Kidney (tissue), 14 donors: ENCODE measurements around the gene ETS1. TPM values are rescaled to one million over a fixed set of nuclear protein-coding genes. Genes with fewer than 3 reads are reported as not detected.

Experiments
- DNase-seq, 5 donors: peaks; one replicate each; pipeline ENCODE4 v3.0.0-alpha.2; 2013 to 2020
- FAIRE-seq: peaks from 2 replicates; lab custom pipeline; 2012; peaks lifted over from hg19 to GRCh38; lab: Jason Lieb, UNC
- H3K27ac ChIP-seq, 2 donors: one replicate each; pipeline ENCODE4 v1.7.0; 2013; ENCODE audit warnings: low read depth in 2 of 2, low read length in 2 of 2, inconsistent platforms in 1 of 2
- H3K27me3 ChIP-seq: one replicate; pipeline ENCODE4 v1.7.1; 2013; ENCODE audit warnings: low read length, inconsistent platforms; ENCODE audit not compliant: control insufficient read depth, insufficient read depth
- H3K36me3 ChIP-seq, 3 donors: one replicate each; pipeline versions ENCODE4 v1.7.0 to v1.7.1; 2013; ENCODE audit warnings: low read length in 3 of 3, control low read depth in 1 of 3, inconsistent platforms in 1 of 3; ENCODE audit not compliant: insufficient read depth in 3 of 3, control insufficient read depth in 2 of 3
- H3K4me1 ChIP-seq, 3 donors: one replicate each; pipeline versions ENCODE4 v1.7.0 to v1.7.1; 2013; ENCODE audit warnings: low read length in 3 of 3, inconsistent platforms in 1 of 3, low read depth in 1 of 3; ENCODE audit not compliant: control insufficient read depth in 2 of 3, insufficient read depth in 2 of 3
- H3K4me3 ChIP-seq, 3 donors: one replicate each; pipeline versions ENCODE4 v1.7.0 to v1.8.1; 2013; ENCODE audit warnings: low read length in 3 of 3, control low read depth in 1 of 3, inconsistent platforms in 1 of 3
- H3K9ac ChIP-seq, 3 donors: one replicate each; pipeline versions ENCODE4 v1.7.0 to v1.7.1; 2013; ENCODE audit warnings: low read length in 3 of 3, control low read depth in 1 of 3, inconsistent platforms in 1 of 3
- H3K9me3 ChIP-seq, 3 donors: one replicate each; pipeline versions ENCODE4 v1.7.0 to v1.7.1; 2013; ENCODE audit warnings: low read length in 3 of 3, control low read depth in 1 of 3, inconsistent platforms in 1 of 3; ENCODE audit not compliant: control insufficient read depth in 2 of 3, insufficient read depth in 1 of 3
- intact Hi-C: fragments of 100-400 bp; cut with DNase I; formaldehyde crosslinking; loops from one replicate; pipeline ENCODE4 v1.11.1; 2022
- polyA plus RNA-seq: library from polyadenylated mRNA; stranded (reverse); fragments of 350-450 nt; fragmentation: Illumina TruSeq; extraction: RNeasy Lipid Tissue Mini Kit (QIAGEN cat#74804); gene quantifications from one replicate; pipeline ENCODE4 v1.2.3, GENCODE V29; 2014; ENCODE audit warnings: low read depth, low replicate concordance; ENCODE audit not compliant: insufficient read depth
- total RNA-seq: library from RNA; stranded (reverse); fragmentation: NEBNext Ultra II Directional; extraction: Animal tissue kit (Norgen Biotek cat#: 25700); gene quantifications from one replicate; pipeline ENCODE4 v1.2.1, GENCODE V29; 2021
- TF ChIP-seq, protein P1 (sequence below): IDR thresholded peaks from 3 replicates; pipeline ENCODE4 v1.5.1; 2012; ENCODE audit warnings: mild to moderate bottlenecking, moderate library complexity, borderline replicate concordance; ENCODE audit not compliant: insufficient read depth; ENCODE audit errors: extremely low read depth
- donor health status: control.
- donor health status: control.
- donor health status: control.
- donor health status: control.
- donor health status: control.
- donor health status: DM: yes; HTN: yes; CAD: no.
- donor health status: Normal renal cell carcinoma (clear cell type).

Gene ETS1
- total and polyA plus RNA-seq, 2 donors from 2014 or later = 23.5 to 124 TPM

DNA sequence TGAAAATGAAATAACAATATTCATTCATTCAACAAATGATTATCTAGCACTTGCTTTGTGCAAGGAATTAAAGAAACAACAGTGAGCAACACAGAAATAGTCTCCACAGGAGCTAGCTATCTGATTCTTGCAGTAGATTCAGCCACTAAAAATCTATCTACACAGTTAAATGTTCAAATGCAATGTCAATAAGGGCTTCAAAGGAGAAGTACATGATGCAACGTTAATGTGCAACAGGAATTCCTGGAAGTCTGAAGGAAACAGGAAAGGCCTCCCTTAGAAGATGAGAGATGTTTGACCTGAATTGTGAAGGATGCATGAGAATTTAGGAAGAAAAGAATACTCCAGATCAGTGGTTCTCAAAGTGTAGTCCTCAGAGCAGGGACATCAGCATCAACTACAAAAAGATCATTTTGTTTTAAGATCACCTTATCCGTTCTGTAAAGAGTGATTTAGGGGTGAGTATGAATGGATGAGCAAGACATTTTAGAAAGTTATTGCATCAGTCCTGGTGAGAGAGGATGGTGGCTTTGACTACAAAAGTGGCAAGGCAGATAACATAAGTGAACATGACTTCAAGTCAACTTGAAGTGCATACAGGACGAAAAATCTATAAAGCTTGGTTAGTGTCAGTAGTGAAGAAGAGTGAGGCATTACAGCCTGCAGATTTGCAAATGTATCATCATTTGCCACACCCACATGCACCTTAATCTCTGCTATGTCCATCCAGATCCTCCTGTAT is 96.0 kb downstream of the ETS1 start:
- intact Hi-C loops = no loop called here

DNA sequence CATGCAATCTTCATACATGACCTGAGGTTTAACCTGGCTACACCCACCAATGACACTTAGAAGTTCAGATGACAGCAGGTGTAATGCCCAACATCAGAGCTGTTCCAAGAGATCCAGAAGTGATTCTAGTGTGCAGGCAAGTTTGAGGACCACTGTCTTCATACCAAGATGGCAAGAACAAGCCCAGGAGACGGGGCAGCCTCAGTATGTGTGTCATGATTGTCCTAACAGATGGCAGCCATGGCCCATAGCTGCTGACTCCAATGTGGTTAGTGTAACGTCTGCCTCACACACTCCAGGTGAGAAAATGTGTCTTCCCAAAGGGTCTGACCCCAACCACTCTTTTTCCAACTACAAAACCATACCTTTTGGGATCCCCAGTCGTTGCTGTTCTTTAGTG is 97.3 kb downstream of the ETS1 start:
- TF ChIP-seq, protein P1, sequence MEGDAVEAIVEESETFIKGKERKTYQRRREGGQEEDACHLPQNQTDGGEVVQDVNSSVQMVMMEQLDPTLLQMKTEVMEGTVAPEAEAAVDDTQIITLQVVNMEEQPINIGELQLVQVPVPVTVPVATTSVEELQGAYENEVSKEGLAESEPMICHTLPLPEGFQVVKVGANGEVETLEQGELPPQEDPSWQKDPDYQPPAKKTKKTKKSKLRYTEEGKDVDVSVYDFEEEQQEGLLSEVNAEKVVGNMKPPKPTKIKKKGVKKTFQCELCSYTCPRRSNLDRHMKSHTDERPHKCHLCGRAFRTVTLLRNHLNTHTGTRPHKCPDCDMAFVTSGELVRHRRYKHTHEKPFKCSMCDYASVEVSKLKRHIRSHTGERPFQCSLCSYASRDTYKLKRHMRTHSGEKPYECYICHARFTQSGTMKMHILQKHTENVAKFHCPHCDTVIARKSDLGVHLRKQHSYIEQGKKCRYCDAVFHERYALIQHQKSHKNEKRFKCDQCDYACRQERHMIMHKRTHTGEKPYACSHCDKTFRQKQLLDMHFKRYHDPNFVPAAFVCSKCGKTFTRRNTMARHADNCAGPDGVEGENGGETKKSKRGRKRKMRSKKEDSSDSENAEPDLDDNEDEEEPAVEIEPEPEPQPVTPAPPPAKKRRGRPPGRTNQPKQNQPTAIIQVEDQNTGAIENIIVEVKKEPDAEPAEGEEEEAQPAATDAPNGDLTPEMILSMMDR = no peak
- no peaks in the 10 kb centered on the region for H3K9me3 ChIP-seq
- peaks cover 3 to 35% (median 9%) of the 10 kb centered on the region in 3 donors for H3K36me3 ChIP-seq
- H3K27me3 ChIP-seq = no peaks in the 10 kb centered on the region
- no peak for FAIRE-seq
- peaks cover 0 to 15% (median 13%) of the 10 kb centered on the region in 3 donors for H3K4me1 ChIP-seq
- no peak overlapping the region for H3K4me3 ChIP-seq
- DNase-seq = no peak
- intact Hi-C loops = no loop called here
- H3K9ac ChIP-seq = no peak overlapping the region
- H3K27ac ChIP-seq = no peak overlapping the region

More for the DNA sequence above, 96.0 kb downstream of the ETS1 start:
- Histone ChIP-seq H3K4me3 (no peak overlapping the region), H3K9ac (no peak overlapping the region), H3K9me3 (no peaks in the 10 kb centered on the region), H3K36me3 (peaks cover 3 to 29% (median 9%) of the 10 kb centered on the region in 3 donors), H3K4me1 (peaks cover 0 to 17% (median 15%) of the 10 kb centered on the region in 3 donors), H3K27ac (no peak overlapping the region), H3K27me3 (no peaks in the 10 kb centered on the region)
- no peak for FAIRE-seq
- TF ChIP-seq, protein P1 = no peak
- DNase-seq = no peak

DNA sequence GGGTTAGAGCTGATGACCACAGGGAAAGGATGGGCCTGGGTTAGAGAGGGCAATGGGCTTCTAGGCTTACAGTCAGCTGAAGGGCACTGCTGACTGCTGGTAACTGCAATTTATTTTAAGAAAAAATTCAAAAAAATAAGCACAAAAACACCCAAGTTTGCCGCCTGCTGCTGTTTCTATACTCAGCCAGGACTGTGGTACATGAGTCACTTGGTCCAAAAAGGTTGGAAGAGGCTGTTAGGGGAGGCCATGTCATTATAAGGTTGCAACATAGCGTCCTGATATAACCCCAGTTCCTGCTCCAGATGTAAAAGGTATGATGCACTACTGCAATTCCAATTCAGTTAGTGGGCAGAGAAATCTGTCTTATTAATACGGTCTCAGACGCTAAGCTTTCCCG is 98.9 kb downstream of the ETS1 start:
- Histone ChIP-seq H3K27ac (no peak overlapping the region), H3K27me3 (no peaks in the 10 kb centered on the region), H3K9ac (no peak overlapping the region), H3K9me3 (no peaks in the 10 kb centered on the region), H3K4me1 (peaks cover 0 to 16% (median 13%) of the 10 kb centered on the region in 3 donors), H3K36me3 (peaks cover 3 to 47% (median 9%) of the 10 kb centered on the region in 3 donors), H3K4me3 (no peak overlapping the region)
- DNase-seq (no peak), FAIRE-seq (no peak)
- TF ChIP-seq, protein P1 = no peak
- intact Hi-C loops = no loop called here
